ENCODE data around the gene BTBD16. TPM values are rescaled to one million over a fixed set of nuclear protein-coding genes. Genes with fewer than 3 reads are reported as not detected.
A peak's percentile ranks its signal among the peaks of the same experiment; 100 is the strongest.

The BTBD16 gene
- total RNA-seq (1 to 10 TPM in 1 of 7 donors, under 1 TPM in 1, not detected in 5; 0.42 to 1.8 TPM), polyA plus RNA-seq (not detected)
- long read RNA-seq, donor 1 = 0 reads
- long read RNA-seq, donor 2 = 0 reads
- long read RNA-seq, donor 3 = 0 reads

GRCh38 chr10:122271076-122271475 is at the start of gene BTBD16:
TSS of gene BTBD16 (plus strand) at chr10:122271296. CDS start at chr10:122275082, 3,786 bp downstream.
- Histone ChIP-seq H3K4me3 (no peak within 1 kb of the TSS), H3K9me3 (no peaks in the 10 kb centered on the region), H3K27me3 (no peaks in the 10 kb centered on the region), H3K36me3 (no peaks in the 10 kb centered on the region), H3K4me1 (ENCODE audit: insufficient read depth) (no peaks in the 10 kb centered on the region), H3K27ac (no peak within 1 kb of the TSS)
- DNase-seq = peak in 1 of 5 donors; percentile 5
- no peak for TF ChIP-seq EP300 (IDR thresholded peaks at IDR 0.05)
- no peak for TF ChIP-seq POLR2A (IDR thresholded peaks at IDR 0.05)
- TF ChIP-seq CTCF (IDR thresholded peaks at IDR 0.05) = no peak
- WGBS, 3 donors = 48 to 59% (median 56%) methylated on average over 5 of the region's 5 CpGs
- intact Hi-C loops (cut with DNase I) = no loop called here

DNA sequence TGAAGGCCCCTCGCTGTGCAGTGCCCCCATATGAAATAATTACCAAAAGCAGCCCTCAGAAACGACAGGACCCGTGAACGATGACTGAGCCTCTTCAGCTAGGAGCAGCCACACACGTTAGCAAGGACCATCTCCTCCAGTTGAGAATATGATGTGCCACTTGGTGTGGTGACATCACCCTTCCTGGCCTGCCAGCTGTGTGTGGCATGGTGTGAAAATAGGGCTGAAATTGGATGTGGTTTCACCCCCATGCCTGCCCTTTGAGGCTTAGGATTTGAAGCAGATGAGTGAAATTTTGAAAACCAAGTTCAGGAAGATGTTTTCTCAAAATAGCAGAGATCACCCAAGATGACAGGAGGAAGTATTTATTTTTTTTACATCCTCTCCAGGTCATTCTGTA is 49.1 kb upstream of the BTBD16 start:
- Histone ChIP-seq H3K4me1 (ENCODE audit: insufficient read depth) (no peaks in the 10 kb centered on the region), H3K36me3 (no peaks in the 10 kb centered on the region), H3K9me3 (no peaks in the 10 kb centered on the region), H3K27me3 (no peaks in the 10 kb centered on the region), H3K4me3 (no peak overlapping the region), H3K27ac (no peak overlapping the region)
- intact Hi-C loops (cut with DNase I) = no loop called here
- TF ChIP-seq CTCF (IDR thresholded peaks at IDR 0.05) (no peak), EP300 (IDR thresholded peaks at IDR 0.05) (no peak), POLR2A (IDR thresholded peaks at IDR 0.05) (no peak)
- 88 to 94% (median 91%) methylated on average over 5 of the region's 5 CpGs for WGBS, 3 donors
- no peak for DNase-seq

- intact Hi-C loops (cut with DNase I) = no loop called here
- TF ChIP-seq POLR2A (IDR thresholded peaks at IDR 0.05) = no peak
- TF ChIP-seq EP300 (IDR thresholded peaks at IDR 0.05) = no peak
- TF ChIP-seq CTCF (IDR thresholded peaks at IDR 0.05) = no peak
- 90% methylated on average over 7 of the region's 7 CpGs for WGBS, 3 donors
- H3K27me3 ChIP-seq = no peaks in the 10 kb centered on the region
- H3K36me3 ChIP-seq = no peaks in the 10 kb centered on the region
- H3K4me3 ChIP-seq = no peak overlapping the region
- H3K9me3 ChIP-seq = no peaks in the 10 kb centered on the region
- no peak overlapping the region for H3K27ac ChIP-seq
- H3K4me1 ChIP-seq (ENCODE audit: insufficient read depth) = no peaks in the 10 kb centered on the region
- DNase-seq = no peak
Measured at GRCh38 chr10:122222638-122223037, 48.5 kb upstream of the BTBD16 start.

DNA sequence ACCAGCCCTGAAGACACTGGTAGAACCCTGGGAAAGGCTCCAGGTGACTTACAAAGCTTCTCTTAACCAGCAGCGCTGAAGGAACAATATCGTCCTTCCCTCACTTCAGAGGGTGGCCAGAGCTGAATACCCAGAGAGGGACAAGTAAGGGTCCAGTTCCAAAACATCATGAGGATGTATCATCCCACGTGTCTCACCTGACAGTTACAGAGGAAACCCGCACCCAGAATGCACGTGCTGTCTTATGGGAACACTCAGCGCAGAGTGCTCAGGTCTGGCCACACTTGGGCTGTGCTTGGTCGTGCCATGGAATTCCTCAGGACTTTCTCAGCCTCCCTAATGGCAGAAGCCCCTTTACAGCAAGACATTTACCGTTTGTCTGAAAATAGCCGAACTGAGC is 46.9 kb upstream of the BTBD16 start:
- Histone ChIP-seq H3K27ac (no peak overlapping the region), H3K27me3 (no peaks in the 10 kb centered on the region), H3K36me3 (no peaks in the 10 kb centered on the region), H3K4me1 (ENCODE audit: insufficient read depth) (no peaks in the 10 kb centered on the region), H3K9me3 (no peaks in the 10 kb centered on the region), H3K4me3 (no peak overlapping the region)
- TF ChIP-seq EP300 (IDR thresholded peaks at IDR 0.05) (no peak), POLR2A (IDR thresholded peaks at IDR 0.05) (no peak), CTCF (IDR thresholded peaks at IDR 0.05) (no peak)
- no peak for DNase-seq
- 89 to 90% (median 90%) methylated on average over 9 of the region's 9 CpGs for WGBS, 3 donors
- intact Hi-C loops (cut with DNase I) = no loop called here

All from ovary (tissue), 10 donors.